LNCAP (cell line): ENCODE measurements around the gene CDK17.

Experiments
- CTCF ChIP-seq: fragments of 450-650 bp; IDR thresholded peaks from 2 replicates; pipeline ENCODE4 v1.5.1; 2017; ENCODE audit warnings: mild to moderate bottlenecking

The CDK17 gene

GRCh38 chr12:96371790-96372699, 28.2 kb downstream of the CDK17 start:
- TF ChIP-seq CTCF = no peak

- no peak for TF ChIP-seq CTCF
Measured at GRCh38 chr12:96371138-96371789, 29.0 kb downstream of the CDK17 start.

GRCh38 chr12:96368687-96369086, 31.6 kb downstream of the CDK17 start:
- no peak for TF ChIP-seq CTCF

GRCh38 chr12:96368233-96368632, 32.0 kb downstream of the CDK17 start:
- no peak for TF ChIP-seq CTCF

GRCh38 chr12:96366381-96366654, 33.9 kb downstream of the CDK17 start:
- TF ChIP-seq CTCF = no peak

- TF ChIP-seq CTCF = no peak
Measured at GRCh38 chr12:96365604-96366380, 34.4 kb downstream of the CDK17 start.

- no peak for TF ChIP-seq CTCF
Measured at GRCh38 chr12:96364092-96364700, 36.0 kb downstream of the CDK17 start.
